Measurements from ENCODE around the gene ZNF800.

The ZNF800 gene

GRCh38 chr7:127320974-127321373, 71.5 kb downstream of the ZNF800 start:
- Histone ChIP-seq H3K4me3 (ENCODE audit: low read length) (no peak overlapping the region), H3K27ac (ENCODE audit: low read depth, low read length) (no peak overlapping the region), H3K9ac (ENCODE audit: low read depth, low read length) (no peak overlapping the region), H3K36me3 (ENCODE audit: insufficient read depth, low read length) (no peaks in the 10 kb centered on the region), H3K9me3 (ENCODE audit: insufficient read depth, low read depth, low read length) (no peaks in the 10 kb centered on the region), H3K27me3 (ENCODE audit: insufficient read depth, low read length) (no peaks in the 10 kb centered on the region), H3K4me1 (ENCODE audit: insufficient read depth, low read length) (no peaks in the 10 kb centered on the region)
- 93% methylated on average over 3 of the region's 4 CpGs for WGBS

Data from HUES64 (cell line).